GM12892 (cell line): ENCODE results near the gene NEDD4L.

Experiments used
- POLR2A ChIP-seq: IDR thresholded peaks from 2 replicates; pipeline ENCODE4 v1.6.1; 2011; ENCODE audit warnings: low read depth, low read length, control low read depth
- POLR2AphosphoS5 ChIP-seq: IDR thresholded peaks from 2 replicates; pipeline ENCODE4 v1.6.1; 2011; ENCODE audit warnings: low read depth, low read length, control low read depth
- TAF1 ChIP-seq: IDR thresholded peaks from 2 replicates; pipeline ENCODE4 v1.6.1; 2011; ENCODE audit warnings: low read depth, mild to moderate bottlenecking, control low read depth, low read length, borderline replicate concordance

DNA sequence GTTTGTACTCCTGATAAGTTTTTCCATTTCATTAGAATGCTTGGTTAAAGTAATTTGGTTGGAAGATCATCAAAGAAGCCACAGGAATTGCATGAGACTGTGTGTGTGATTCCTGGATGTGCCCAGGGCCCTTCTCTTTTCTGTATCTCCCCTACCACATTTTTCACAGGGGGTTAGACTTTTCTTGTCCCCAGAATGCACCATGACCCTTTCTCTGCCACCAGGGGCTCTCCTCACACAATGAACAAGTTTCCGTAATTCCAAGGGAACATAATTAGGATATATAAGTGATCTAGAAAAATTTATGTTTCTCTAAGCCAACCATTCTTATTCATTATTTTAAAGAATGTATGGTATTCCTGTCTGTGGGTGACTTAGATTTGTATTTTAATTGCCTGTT is 291.8 kb downstream of the NEDD4L start:
- TF ChIP-seq TAF1 (no peak), POLR2A (no peak), POLR2AphosphoS5 (no peak)
